Caco-2 (cell line): Measurements from ENCODE around the gene FOXQ1. TPM values are rescaled to one million over a fixed set of nuclear protein-coding genes. Genes with fewer than 3 reads are reported as not detected.
A peak's percentile ranks its signal among the peaks of the same experiment; 100 is the strongest.

Source experiments
- BruUV-seq: library from RNA; stranded (reverse); fragments of 400-500 nt; replicated peaks from 2 replicates; lab custom pipeline; 2021; lab: Mats Ljungman, UMichigan
- CTCF ChIA-PET: fragments of 300-600 bp; sonication (Branson Sonifier 250); formaldehyde crosslinking; loops from one replicate; lab custom pipeline; 2022; ENCODE audit warnings: antibody characterized with exemption; lab: Charles Lee
- POLR2A ChIA-PET: fragments of 300-600 bp; sonication (Branson Sonifier 250); formaldehyde crosslinking; loops from one replicate; lab custom pipeline; 2022; ENCODE audit warnings: antibody characterized with exemption; lab: Charles Lee
- DNase-seq, 2 experiments: peaks; one replicate each; pipeline versions ENCODE4 v3.0.0 to v3.0.0-alpha.2; 2020 to 2022
- H3K27me3 ChIP-seq: replicated peaks from 2 replicates; pipeline ENCODE4 v1.6.0; 2011; ENCODE audit warnings: low read length; ENCODE audit not compliant: control insufficient read depth, insufficient read depth
- H3K36me3 ChIP-seq: 2 replicates; pipeline ENCODE4 v1.5.1; 2011; ENCODE audit warnings: low read length; ENCODE audit not compliant: control insufficient read depth, insufficient read depth
- H3K4me1 ChIP-seq: fragments of 250-450 bp; sonication (Bioruptor Pico); 2 replicates; pipeline ENCODE4 v1.5.1; 2020; ENCODE audit warnings: mild to moderate bottlenecking
- H3K4me3 ChIP-seq: 2 replicates; pipeline ENCODE4 v1.5.1; 2011; ENCODE audit warnings: low read depth, mild to moderate bottlenecking, control low read depth, low read length
- H3K9me3 ChIP-seq: fragments of 250-450 bp; sonication (Bioruptor Pico); 2 replicates; pipeline ENCODE4 v1.5.1; 2020; ENCODE audit warnings: mild to moderate bottlenecking, moderate library complexity
- H3K27ac Mint-ChIP-seq: one replicate; pipeline ENCODE4 v1.8.0; 2022; ENCODE audit warnings: mixed read lengths; ENCODE audit not compliant: unreplicated experiment
- H3K27me3 Mint-ChIP-seq: one replicate; pipeline ENCODE4 v1.8.0; 2022; ENCODE audit warnings: mixed read lengths; ENCODE audit not compliant: insufficient read depth, unreplicated experiment
- H3K36me3 Mint-ChIP-seq: one replicate; pipeline ENCODE4 v1.8.0; 2022; ENCODE audit warnings: mild to moderate bottlenecking, mixed read lengths; ENCODE audit not compliant: insufficient read depth, unreplicated experiment
- H3K4me1 Mint-ChIP-seq: one replicate; pipeline ENCODE4 v1.8.0; 2022; ENCODE audit warnings: low read depth, mixed read lengths; ENCODE audit not compliant: unreplicated experiment
- H3K4me3 Mint-ChIP-seq: one replicate; pipeline ENCODE4 v1.8.0; 2022; ENCODE audit warnings: mild to moderate bottlenecking, moderate library complexity, mixed read lengths; ENCODE audit not compliant: unreplicated experiment
- H3K9me3 Mint-ChIP-seq: one replicate; pipeline ENCODE4 v1.8.0; 2022; ENCODE audit warnings: mixed read lengths; ENCODE audit not compliant: unreplicated experiment
- intact Hi-C: fragments of 100-400 bp; cut with micrococcal nuclease; formaldehyde crosslinking; loops from one replicate; pipeline ENCODE4 v1.10.0; 2022; ENCODE audit not compliant: unreplicated experiment
- total RNA-seq: library from RNA; stranded (reverse); gene quantifications from 2 replicates; pipeline ENCODE4 v1.2.3, GENCODE V29; 2022
- TF ChIP-seq, protein P1 (sequence below), 2 experiments: fragments of 200-600 bp in 1 of 2; IDR thresholded peaks; 1 replicate in 1 of 2; 2 replicates in 1 of 2; pipeline versions ENCODE4 v1.5.1 to v1.8.0; 2011 to 2022; ENCODE audit warnings: antibody characterized with exemption in 1 of 2, control low read depth in 1 of 2, inconsistent platforms in 1 of 2, low read depth in 1 of 2, low read length in 1 of 2, mild to moderate bottlenecking in 1 of 2, moderate library complexity in 1 of 2; ENCODE audit not compliant: insufficient read depth in 1 of 2, severe bottlenecking in 1 of 2, unreplicated experiment in 1 of 2

Gene FOXQ1
- total RNA-seq, 1 experiment from 2014 or later, result 191 TPM

DNA sequence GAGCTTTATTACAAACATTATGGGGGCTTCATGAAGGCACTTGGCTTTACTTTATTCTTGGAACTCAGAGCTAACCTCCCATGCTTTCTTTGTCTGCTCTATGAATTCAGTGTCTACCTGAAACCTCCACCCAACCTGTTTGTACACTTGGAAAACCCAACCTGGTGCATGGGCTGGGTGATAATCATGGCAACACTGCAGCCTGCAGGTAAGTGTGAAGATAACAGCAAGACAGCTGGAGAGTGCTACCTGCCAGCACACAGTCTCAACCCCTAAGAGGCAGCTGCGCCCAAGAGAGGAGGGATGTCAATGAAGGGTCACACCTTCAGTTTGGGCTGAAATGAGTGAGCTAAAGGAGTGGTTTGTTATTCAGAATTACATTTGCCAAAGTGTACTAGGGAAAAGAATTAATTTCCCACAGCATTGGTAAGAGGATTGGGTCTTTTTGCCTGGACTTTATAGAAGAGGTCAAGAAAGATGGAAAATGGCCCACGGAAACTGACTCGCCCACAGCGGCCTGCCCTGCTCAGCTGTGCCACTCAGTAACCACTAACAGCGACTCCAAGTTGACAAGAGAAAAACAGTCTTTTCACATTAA lies 24.4 kb downstream of the FOXQ1 start:
- CTCF ChIA-PET, result interaction anchor here (0.5 to 2.6 kb wide), 12 partner anchors 11 to 630 kb away, joined by 3 to 27 read pairs (median 4); partner anchors contain the start of gene FOXQ1
- Mint-ChIP-seq H3K9me3 (no peaks in the 10 kb centered on the region), H3K4me1 (peaks cover 24% of the 10 kb centered on the region), H3K27me3 (no peaks in the 10 kb centered on the region), H3K4me3 (peak overlapping the region; percentile 53), H3K27ac (peak overlapping the region; percentile 74), H3K36me3 (no peaks in the 10 kb centered on the region)
- intact Hi-C loops, result loop anchor here (1.0 kb wide), 3 partner anchors 73 to 614 kb away; no protein-coding TSS in a partner anchor
- peak; percentile 86 to 87 for DNase-seq
- POLR2A ChIA-PET, result interaction anchor here (0.6 to 2.2 kb wide), 5 partner anchors 11 to 68 kb away, joined by 3 to 15 read pairs (median 8); partner anchors contain the start of gene FOXQ1
- H3K4me3 ChIP-seq, result no peak overlapping the region
- no TSS peak for BruUV-seq
- peaks cover 26% of the 10 kb centered on the region for H3K4me1 ChIP-seq
- no peaks in the 10 kb centered on the region for H3K27me3 ChIP-seq
- TF ChIP-seq, protein P1, sequence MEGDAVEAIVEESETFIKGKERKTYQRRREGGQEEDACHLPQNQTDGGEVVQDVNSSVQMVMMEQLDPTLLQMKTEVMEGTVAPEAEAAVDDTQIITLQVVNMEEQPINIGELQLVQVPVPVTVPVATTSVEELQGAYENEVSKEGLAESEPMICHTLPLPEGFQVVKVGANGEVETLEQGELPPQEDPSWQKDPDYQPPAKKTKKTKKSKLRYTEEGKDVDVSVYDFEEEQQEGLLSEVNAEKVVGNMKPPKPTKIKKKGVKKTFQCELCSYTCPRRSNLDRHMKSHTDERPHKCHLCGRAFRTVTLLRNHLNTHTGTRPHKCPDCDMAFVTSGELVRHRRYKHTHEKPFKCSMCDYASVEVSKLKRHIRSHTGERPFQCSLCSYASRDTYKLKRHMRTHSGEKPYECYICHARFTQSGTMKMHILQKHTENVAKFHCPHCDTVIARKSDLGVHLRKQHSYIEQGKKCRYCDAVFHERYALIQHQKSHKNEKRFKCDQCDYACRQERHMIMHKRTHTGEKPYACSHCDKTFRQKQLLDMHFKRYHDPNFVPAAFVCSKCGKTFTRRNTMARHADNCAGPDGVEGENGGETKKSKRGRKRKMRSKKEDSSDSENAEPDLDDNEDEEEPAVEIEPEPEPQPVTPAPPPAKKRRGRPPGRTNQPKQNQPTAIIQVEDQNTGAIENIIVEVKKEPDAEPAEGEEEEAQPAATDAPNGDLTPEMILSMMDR (IDR thresholded peaks at IDR 0.05; ENCODE audit: insufficient read depth in 1 of 2, low read depth in 1 of 2, low read length in 1 of 2, severe bottlenecking in 1 of 2, unreplicated experiment in 1 of 2), result peak; percentile 71 to 77
- H3K36me3 ChIP-seq, result no peaks in the 10 kb centered on the region
- no peaks in the 10 kb centered on the region for H3K9me3 ChIP-seq

DNA sequence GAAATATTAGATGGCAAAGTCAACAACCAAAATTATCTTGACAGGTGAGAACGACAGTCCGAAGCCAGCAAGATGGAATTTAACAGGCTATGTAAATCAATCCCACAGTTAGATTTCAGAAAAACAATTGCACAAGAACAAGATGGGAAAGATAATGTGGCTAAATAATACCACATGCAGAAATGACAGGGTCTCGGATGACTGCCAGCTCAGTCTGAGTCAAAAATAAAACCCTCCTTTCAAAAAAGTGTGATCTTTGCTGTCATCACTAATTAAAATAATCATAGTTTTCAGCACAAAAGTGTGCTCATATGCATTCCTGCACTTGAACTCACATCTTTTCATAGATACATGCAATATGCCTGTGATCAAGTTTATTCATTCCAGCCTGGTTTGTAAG lies 25.9 kb downstream of the FOXQ1 start:
- H3K27ac Mint-ChIP-seq, result no peak overlapping the region
- H3K4me3 ChIP-seq, result no peak overlapping the region
- intact Hi-C loops, result no loop called here
- DNase-seq, result no peak
- H3K36me3 Mint-ChIP-seq, result no peaks in the 10 kb centered on the region
- peaks cover 26% of the 10 kb centered on the region for H3K4me1 ChIP-seq
- BruUV-seq, result no TSS peak
- TF ChIP-seq, protein P1 (IDR thresholded peaks at IDR 0.05; ENCODE audit: insufficient read depth in 1 of 2, low read depth in 1 of 2, low read length in 1 of 2, severe bottlenecking in 1 of 2, unreplicated experiment in 1 of 2), result no peak
- H3K9me3 ChIP-seq, result no peaks in the 10 kb centered on the region
- no peak overlapping the region for H3K4me3 Mint-ChIP-seq
- CTCF ChIA-PET, result no interaction called here
- no peaks in the 10 kb centered on the region for H3K27me3 ChIP-seq
- H3K27me3 Mint-ChIP-seq, result no peaks in the 10 kb centered on the region
- POLR2A ChIA-PET, result no interaction called here
- H3K9me3 Mint-ChIP-seq, result peaks cover under 1% of the 10 kb centered on the region
- H3K36me3 ChIP-seq, result no peaks in the 10 kb centered on the region
- peaks cover 24% of the 10 kb centered on the region for H3K4me1 Mint-ChIP-seq

DNA sequence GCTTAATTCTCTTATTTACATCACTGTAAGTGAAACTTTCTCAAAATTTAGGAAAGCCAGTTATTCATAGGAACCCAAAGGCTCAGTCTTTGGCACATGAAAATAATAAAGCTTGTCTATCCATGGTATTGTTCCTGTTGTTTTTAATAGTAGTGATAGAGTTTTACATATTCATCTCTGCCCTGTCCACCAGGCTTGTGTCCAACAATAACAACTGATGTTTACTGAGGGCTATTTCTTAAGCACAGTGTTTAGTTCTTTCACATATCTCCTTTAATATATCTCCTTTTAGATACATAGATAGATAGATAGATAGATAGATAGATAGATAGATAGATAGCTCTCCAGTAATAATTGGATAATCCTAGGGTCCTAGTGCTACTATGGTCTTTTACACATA lies 34.2 kb downstream of the FOXQ1 start:
- no peaks in the 10 kb centered on the region for H3K36me3 Mint-ChIP-seq
- H3K27me3 Mint-ChIP-seq, result no peaks in the 10 kb centered on the region
- TF ChIP-seq, protein P1 (IDR thresholded peaks at IDR 0.05; ENCODE audit: insufficient read depth in 1 of 2, low read depth in 1 of 2, low read length in 1 of 2, severe bottlenecking in 1 of 2, unreplicated experiment in 1 of 2), result no peak
- ChIA-PET CTCF (no interaction called here), POLR2A (no interaction called here)
- H3K27me3 ChIP-seq, result no peaks in the 10 kb centered on the region
- H3K27ac Mint-ChIP-seq, result no peak overlapping the region
- no peaks in the 10 kb centered on the region for H3K4me1 ChIP-seq
- H3K4me3 Mint-ChIP-seq, result no peak overlapping the region
- H3K4me3 ChIP-seq, result no peak overlapping the region
- H3K9me3 ChIP-seq, result peaks cover 13% of the 10 kb centered on the region
- no TSS peak for BruUV-seq
- no peaks in the 10 kb centered on the region for H3K4me1 Mint-ChIP-seq
- peaks cover 38% of the 10 kb centered on the region for H3K9me3 Mint-ChIP-seq
- DNase-seq, result no peak
- intact Hi-C loops, result no loop called here
- no peaks in the 10 kb centered on the region for H3K36me3 ChIP-seq
